Dendritic cell treated with granulocyte-macrophage colony-stimulating factor and Interleukin-4, amounts not matched to agents 40 ng/mL and 50 ng/mL, for 4 days (primary cell): ENCODE results near the gene MRPS14.
A peak's percentile ranks its signal among the peaks of the same experiment; 100 is the strongest.

Experiments used
- H3K27ac Mint-ChIP-seq: one replicate; pipeline ENCODE4 v1.8.0; 2022; ENCODE audit warnings: mild to moderate bottlenecking, mixed read lengths
- H3K27me3 Mint-ChIP-seq: one replicate; pipeline ENCODE4 v1.8.0; 2022; ENCODE audit warnings: mild to moderate bottlenecking, mixed read lengths
- H3K36me3 Mint-ChIP-seq: one replicate; pipeline ENCODE4 v1.8.0; 2022; ENCODE audit warnings: low read depth, mixed read lengths
- H3K4me1 Mint-ChIP-seq: one replicate; pipeline ENCODE4 v1.8.0; 2022; ENCODE audit warnings: low read depth, mixed read lengths
- H3K4me3 Mint-ChIP-seq: one replicate; pipeline ENCODE4 v1.8.0; 2022; ENCODE audit warnings: mild to moderate bottlenecking, moderate library complexity, mixed read lengths
- H3K9me3 Mint-ChIP-seq: one replicate; pipeline ENCODE4 v1.8.0; 2022; ENCODE audit warnings: mixed read lengths
- intact Hi-C: fragments of 100-400 bp; cut with micrococcal nuclease; formaldehyde crosslinking; loops from one replicate; pipeline ENCODE4 v1.15.0; 2022

The MRPS14 gene

DNA sequence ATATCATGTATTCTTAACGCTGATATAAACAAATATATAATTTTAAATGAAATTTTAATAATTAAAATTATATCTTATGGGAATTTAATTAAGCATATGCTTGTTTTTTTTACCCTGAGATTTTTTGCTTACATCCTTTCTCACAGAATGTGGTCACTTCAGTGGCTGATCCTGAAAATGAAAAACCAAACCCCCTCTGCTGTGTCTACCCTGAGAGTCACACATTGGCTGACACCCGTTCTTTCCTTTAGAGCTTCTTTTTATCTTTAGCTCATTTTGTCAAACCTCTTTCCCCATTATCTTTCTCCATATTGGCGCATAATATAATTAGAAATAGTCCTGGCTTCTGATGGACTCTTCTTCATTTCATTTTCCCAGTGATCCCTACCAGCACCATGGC lies 34.2 kb downstream of the MRPS14 start:
- intact Hi-C loops, result no loop called here
- peaks cover 20% of the 10 kb centered on the region for H3K36me3 Mint-ChIP-seq
- no peaks in the 10 kb centered on the region for H3K9me3 Mint-ChIP-seq
- H3K27me3 Mint-ChIP-seq, result no peaks in the 10 kb centered on the region
- H3K4me3 Mint-ChIP-seq, result no peak overlapping the region
- H3K4me1 Mint-ChIP-seq, result no peaks in the 10 kb centered on the region
- peak overlapping the region; percentile 78 for H3K27ac Mint-ChIP-seq

DNA sequence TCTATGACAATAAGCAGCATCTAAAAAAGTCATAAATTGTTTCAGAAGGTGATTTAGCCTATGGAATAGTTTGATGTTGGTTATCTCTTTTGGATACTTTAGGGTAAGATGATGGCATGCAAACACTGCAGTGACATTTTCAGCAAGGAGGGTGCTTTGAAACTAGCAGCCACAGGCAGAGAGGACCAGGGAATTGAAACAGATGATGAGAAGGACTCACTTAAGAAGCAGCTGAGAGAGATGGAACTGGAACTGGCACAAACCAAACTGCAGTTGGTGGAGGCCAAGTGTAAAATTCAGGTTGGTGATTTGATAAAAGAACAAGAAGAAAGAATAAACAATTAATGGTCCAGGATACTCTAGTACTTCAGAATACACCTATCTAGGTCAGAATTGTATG lies 34.7 kb downstream of the MRPS14 start:
- Mint-ChIP-seq H3K9me3 (no peaks in the 10 kb centered on the region), H3K4me1 (no peaks in the 10 kb centered on the region), H3K4me3 (no peak overlapping the region)

DNA sequence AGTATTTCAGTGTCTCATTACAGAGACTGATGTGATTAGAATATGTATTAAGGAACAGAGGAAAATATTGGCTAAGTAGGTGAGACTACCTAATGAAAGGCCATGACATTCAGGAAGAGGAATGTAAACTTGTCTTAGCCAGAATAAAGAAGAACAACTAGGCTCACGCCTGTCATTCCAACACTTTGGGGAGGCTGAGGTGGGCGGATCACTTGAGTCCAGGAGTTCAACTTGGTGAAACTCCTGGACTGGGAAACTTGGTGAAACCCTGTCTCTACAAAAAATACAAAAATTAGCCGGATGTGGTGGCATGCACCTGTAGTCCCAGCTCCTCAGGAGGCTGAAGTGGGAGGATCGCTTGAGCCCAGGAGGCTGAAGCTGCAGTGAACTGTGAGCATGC lies 38.3 kb downstream of the MRPS14 start:
- intact Hi-C loops, result no loop called here

More for the DNA sequence above, 34.7 kb downstream of the MRPS14 start:
- Mint-ChIP-seq H3K27ac (no peak overlapping the region), H3K27me3 (no peaks in the 10 kb centered on the region), H3K36me3 (peaks cover 20% of the 10 kb centered on the region)
- intact Hi-C loops, result no loop called here

DNA sequence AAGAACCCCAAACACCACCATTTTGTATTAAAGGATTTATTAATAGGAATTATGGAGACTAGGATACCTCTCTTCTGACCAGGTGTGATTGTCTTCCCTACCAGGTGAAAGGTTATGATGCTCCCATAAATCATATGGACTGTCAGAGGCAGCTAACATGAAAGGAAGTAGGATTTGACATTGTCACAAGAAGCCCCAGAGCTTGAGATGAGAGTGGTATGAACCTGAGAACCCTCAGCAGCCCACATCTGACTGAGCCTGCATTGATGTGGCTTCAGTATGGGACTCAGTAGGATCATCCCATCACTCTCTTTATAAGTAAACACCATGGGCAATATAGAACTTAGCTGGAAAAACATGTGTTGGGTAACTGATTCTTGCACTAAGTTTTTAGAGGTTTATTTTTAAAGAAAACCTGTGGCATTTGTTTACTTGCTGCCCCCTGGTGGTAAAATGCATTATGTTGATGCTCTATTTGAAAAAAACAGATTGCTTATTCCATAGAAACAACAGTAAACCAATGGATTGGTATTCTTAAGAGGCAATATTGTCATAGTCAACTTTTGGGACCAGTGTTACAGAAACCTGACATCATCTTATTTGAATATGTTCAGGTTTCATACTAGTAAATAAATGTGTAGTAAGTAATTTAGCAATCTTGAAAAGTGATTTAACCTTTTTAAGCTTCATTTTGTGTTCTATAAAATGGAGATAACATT lies 40.1 kb downstream of the MRPS14 start:
- Mint-ChIP-seq H3K36me3 (peaks cover 17% of the 10 kb centered on the region), H3K4me1 (peaks cover 6% of the 10 kb centered on the region), H3K4me3 (no peak overlapping the region), H3K27ac (no peak overlapping the region), H3K27me3 (no peaks in the 10 kb centered on the region), H3K9me3 (no peaks in the 10 kb centered on the region)
- intact Hi-C loops, result loop anchor here (1.0 kb wide), 1 partner anchor 213 kb away; no protein-coding TSS in a partner anchor

More for the DNA sequence above, 38.3 kb downstream of the MRPS14 start:
- Mint-ChIP-seq H3K4me3 (no peak overlapping the region), H3K4me1 (peaks cover 6% of the 10 kb centered on the region), H3K9me3 (no peaks in the 10 kb centered on the region), H3K27ac (no peak overlapping the region), H3K27me3 (no peaks in the 10 kb centered on the region), H3K36me3 (peaks cover 29% of the 10 kb centered on the region)

DNA sequence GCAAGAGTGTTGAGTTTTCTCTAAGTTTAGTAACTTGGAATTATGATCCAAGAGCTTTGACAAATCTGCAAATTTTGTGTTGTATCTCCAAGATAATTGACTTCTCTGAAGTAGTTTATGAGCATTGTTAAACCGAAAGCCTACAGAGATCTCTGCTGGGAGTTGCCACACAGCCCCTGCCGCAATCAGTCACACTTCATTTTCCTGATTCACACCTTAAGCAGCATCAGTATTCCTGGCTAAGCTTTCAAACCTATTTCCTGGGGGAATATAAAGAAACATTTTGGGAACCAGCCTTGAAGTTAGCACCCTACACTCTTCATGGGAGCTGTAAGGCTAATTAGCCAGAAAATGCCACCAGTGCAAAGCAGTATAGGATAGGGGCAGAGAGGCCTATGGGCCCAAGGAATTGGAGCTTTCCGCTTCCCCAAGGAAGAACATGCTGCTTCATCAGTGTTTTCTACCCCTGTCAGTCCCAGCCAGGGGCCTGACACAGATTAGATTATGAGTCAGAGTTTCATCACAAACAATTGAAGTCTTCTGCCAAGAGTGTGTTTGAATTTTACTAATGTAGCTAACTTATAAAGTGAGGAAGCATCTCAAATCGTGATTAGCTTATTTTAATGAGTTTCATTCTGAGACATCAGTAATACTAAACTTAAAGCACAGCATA lies 46.7 kb downstream of the MRPS14 start:
- no peaks in the 10 kb centered on the region for H3K27me3 Mint-ChIP-seq
- H3K4me1 Mint-ChIP-seq, result peaks cover 16% of the 10 kb centered on the region
- no peaks in the 10 kb centered on the region for H3K9me3 Mint-ChIP-seq
- H3K36me3 Mint-ChIP-seq, result peaks cover 6% of the 10 kb centered on the region
- no peak overlapping the region for H3K27ac Mint-ChIP-seq
- H3K4me3 Mint-ChIP-seq, result no peak overlapping the region
- intact Hi-C loops, result no loop called here

DNA sequence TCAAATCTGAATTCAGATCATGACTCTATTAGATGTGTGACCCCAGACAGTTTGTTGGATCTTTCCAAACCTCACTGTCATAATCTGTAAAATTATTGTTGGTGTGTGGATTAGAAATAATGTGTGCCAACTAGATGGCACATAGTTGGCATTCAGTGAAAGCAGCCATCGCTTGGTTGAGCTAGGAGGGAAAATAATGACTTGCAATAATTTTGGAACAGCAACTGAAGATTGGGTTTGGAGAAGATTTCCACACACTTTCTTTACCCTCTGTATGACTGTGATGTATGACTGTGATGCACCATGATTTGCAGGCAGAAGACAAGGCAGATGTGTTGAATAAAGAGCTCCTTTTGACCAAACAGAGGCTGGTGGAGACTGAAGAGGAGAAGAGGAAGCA lies 47.5 kb downstream of the MRPS14 start:
- intact Hi-C loops, result no loop called here
- H3K9me3 Mint-ChIP-seq, result no peaks in the 10 kb centered on the region
- peaks cover 20% of the 10 kb centered on the region for H3K4me1 Mint-ChIP-seq
- H3K27me3 Mint-ChIP-seq, result no peaks in the 10 kb centered on the region
- no peak overlapping the region for H3K4me3 Mint-ChIP-seq
- H3K36me3 Mint-ChIP-seq, result peaks cover 6% of the 10 kb centered on the region
- H3K27ac Mint-ChIP-seq, result no peak overlapping the region

DNA sequence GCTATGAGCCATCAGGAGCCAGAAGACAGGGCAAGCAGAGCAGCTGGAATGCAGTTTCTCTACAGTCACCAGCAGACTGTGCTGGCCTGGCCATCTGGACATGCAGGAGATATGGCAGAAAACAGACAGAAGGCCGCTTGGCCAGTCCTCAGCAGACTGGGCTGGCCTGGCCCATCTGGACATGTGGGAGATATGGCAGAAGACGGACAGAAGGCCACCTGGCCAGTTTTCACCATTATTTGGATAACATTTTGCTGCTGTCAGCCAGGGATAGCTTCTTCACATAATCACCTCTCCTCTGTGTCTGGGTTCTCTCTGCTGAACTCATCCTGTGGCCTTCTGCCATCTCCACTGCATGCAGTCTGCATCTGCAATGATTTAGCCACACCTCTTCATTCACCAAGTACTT lies 48.5 kb downstream of the MRPS14 start:
- peaks cover 15% of the 10 kb centered on the region for H3K4me1 Mint-ChIP-seq
- no peak overlapping the region for H3K4me3 Mint-ChIP-seq
- no peaks in the 10 kb centered on the region for H3K9me3 Mint-ChIP-seq
- peaks cover 6% of the 10 kb centered on the region for H3K36me3 Mint-ChIP-seq
- intact Hi-C loops, result no loop called here
- H3K27ac Mint-ChIP-seq, result no peak overlapping the region
- H3K27me3 Mint-ChIP-seq, result no peaks in the 10 kb centered on the region

DNA sequence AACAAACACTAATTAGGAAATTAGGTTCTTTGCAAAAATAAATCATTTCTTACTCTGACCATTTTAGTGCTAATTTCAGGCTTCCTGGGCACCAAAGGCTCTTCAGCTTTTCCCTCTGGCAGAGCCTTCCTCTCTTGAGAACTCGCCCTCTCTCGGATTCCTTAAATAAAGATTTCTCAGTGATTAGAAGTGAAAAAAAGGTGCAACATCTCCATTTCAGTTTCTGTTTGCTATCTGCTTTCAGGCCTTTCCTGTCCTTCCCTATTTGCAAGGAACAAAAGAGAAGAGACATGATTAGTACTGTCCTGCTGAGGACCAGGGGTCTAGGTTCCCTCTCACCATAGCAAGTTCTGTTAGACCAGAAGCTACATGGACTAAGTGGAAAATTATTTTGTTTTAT lies 51.3 kb downstream of the MRPS14 start:
- H3K9me3 Mint-ChIP-seq, result no peaks in the 10 kb centered on the region
- peaks cover 6% of the 10 kb centered on the region for H3K36me3 Mint-ChIP-seq
- H3K4me1 Mint-ChIP-seq, result peaks cover 23% of the 10 kb centered on the region
- no peaks in the 10 kb centered on the region for H3K27me3 Mint-ChIP-seq
- peak overlapping the region; percentile 81 for H3K27ac Mint-ChIP-seq
- intact Hi-C loops, result no loop called here
- H3K4me3 Mint-ChIP-seq, result no peak overlapping the region

DNA sequence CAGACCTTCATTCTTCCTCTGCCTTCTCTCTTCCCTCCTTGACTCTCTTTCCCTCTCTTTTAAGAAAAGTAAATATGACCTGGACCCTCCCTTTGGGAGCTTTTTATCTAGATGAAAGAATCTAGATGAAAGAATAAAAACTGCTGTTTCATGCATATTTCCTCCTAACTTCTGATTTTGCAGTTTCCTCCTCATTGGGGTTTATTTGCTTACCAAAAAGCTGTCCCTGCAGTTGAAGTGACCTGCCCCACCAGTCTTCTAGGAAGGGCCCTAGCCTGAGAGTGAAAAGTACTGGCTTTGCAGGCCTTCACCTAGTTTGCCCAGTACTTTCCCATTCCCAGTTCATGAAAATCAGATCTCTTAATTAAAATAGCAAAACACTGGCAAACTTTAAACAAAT lies 51.8 kb downstream of the MRPS14 start:
- H3K9me3 Mint-ChIP-seq, result no peaks in the 10 kb centered on the region
- H3K36me3 Mint-ChIP-seq, result peaks cover 6% of the 10 kb centered on the region
- peaks cover 25% of the 10 kb centered on the region for H3K4me1 Mint-ChIP-seq
- intact Hi-C loops, result no loop called here
- peak overlapping the region; percentile 81 for H3K27ac Mint-ChIP-seq
- no peak overlapping the region for H3K4me3 Mint-ChIP-seq
- no peaks in the 10 kb centered on the region for H3K27me3 Mint-ChIP-seq

DNA sequence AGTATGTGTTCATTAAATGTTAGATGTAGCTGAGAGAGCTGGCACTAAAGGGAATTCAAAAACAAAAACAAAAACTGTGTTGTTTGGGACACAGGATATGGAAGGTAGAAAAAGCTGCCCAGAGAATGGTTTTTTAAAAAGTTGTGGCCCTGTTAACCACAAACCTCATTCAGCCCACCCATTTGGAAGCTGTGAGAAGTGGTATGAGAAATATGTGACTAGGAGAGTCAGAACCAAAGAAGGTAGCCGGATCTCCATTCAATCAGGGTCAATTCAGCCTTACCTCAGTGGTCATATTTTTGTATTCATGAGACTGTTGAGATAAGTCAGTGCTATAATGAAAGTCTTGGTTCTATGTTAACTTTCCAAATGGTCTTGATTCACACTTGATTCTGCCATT lies 53.2 kb downstream of the MRPS14 start:
- no peak overlapping the region for H3K4me3 Mint-ChIP-seq

DNA sequence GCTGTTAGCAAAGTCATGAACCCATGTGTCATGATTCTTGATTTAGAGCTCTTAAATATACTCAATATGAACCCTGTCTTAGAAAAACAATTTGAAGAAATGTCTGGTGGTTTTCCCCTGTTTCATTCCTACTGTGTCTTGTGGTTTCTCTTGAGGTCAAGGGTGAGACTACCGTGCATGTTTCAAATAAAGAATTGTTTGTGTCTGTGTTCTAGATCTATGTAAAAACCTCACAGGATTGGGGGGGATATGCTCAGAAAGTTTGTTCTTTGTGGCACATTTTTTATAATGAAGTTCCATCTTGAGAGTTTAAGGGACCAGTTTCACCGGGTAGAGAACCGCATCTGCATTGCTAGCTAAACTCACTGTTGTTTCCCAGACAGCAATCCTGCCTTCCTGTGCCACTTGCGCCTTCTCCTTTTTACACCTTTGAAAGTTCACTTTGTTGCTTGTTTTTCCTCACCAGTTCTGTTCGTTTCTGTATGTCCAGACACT lies 54.4 kb downstream of the MRPS14 start:
- intact Hi-C loops, result loop anchor here (1.0 kb wide), 1 partner anchor 94 kb away; no protein-coding TSS in a partner anchor
- Mint-ChIP-seq H3K4me3 (no peak overlapping the region), H3K36me3 (no peaks in the 10 kb centered on the region), H3K4me1 (peaks cover 43% of the 10 kb centered on the region), H3K27me3 (no peaks in the 10 kb centered on the region), H3K9me3 (no peaks in the 10 kb centered on the region), H3K27ac (peak overlapping the region; percentile 79)

More for the DNA sequence above, 53.2 kb downstream of the MRPS14 start:
- H3K9me3 Mint-ChIP-seq, result no peaks in the 10 kb centered on the region
- no peaks in the 10 kb centered on the region for H3K36me3 Mint-ChIP-seq
- H3K27me3 Mint-ChIP-seq, result no peaks in the 10 kb centered on the region
- no peak overlapping the region for H3K27ac Mint-ChIP-seq
- peaks cover 33% of the 10 kb centered on the region for H3K4me1 Mint-ChIP-seq
- intact Hi-C loops, result no loop called here

DNA sequence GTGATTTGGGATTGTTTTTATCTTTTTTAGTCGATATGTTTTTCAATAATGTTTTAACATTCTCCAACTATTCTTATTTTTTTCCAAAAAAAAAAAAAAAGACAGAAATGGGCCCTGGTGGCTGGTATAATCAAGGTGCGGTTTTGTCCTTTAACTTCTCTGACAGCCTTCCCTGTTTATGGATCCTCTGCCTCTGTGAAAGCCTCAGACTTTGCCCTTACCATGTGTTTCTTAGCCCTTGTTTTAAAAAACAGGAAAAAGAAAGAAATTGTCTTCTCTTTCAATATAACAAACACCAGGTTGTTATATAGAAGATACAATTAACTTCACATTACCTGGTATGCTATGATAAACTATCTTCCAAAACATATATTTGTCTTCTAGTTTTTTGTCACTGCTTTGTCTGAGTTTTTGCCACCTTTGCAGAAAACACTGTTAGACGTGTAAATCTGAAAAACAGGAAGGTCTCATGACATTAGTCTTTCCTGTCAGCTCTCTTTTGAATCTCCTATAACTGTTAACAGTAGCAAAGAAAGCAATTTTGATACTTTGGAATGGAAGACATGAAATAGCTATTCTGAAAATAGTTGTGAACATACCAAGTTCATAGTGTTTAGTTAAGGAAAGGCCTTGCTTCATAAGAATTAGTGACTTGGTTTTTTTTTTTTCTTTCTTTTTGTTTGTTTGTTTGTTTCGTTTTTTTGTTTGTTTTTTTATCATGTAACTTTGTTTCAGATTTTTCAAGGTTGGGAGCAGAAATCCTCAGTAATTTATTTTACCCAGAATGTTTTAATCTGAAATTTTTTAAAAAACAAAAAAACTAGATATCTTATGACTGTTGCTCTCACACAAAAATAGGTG lies 55.1 kb downstream of the MRPS14 start:
- H3K4me3 Mint-ChIP-seq, result no peak overlapping the region
- no peaks in the 10 kb centered on the region for H3K27me3 Mint-ChIP-seq
- peaks cover 43% of the 10 kb centered on the region for H3K4me1 Mint-ChIP-seq

DNA sequence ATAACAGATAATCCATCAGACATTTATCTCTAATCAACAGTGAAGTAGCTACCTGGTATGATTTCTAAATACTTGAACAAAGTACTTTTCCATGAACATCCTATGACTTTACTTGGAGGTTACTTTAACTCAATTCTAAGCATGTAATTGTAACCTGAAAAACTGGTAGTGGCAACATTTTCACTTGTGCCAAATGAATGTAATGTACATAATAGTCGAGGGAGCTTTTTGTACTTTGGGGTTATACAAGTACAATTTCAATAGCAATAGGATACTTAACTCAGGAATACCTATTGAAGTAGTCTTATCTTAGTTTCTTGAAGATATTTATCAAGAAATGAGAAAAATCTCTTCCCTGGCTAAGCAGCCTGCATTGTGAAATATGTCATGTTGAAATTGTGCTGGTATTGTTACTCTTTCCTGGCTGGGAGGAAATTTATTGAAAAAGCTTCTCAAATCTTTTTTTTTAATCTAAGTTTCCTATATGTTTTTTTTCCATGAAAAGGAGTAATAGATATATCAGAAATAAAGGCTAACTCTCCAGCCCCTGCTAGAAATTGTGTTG lies 57.1 kb downstream of the MRPS14 start:
- no peaks in the 10 kb centered on the region for H3K36me3 Mint-ChIP-seq

More for the DNA sequence above, 55.1 kb downstream of the MRPS14 start:
- H3K9me3 Mint-ChIP-seq, result no peaks in the 10 kb centered on the region
- intact Hi-C loops, result loop anchor here (1.0 kb wide), 1 partner anchor 94 kb away; no protein-coding TSS in a partner anchor
- no peaks in the 10 kb centered on the region for H3K36me3 Mint-ChIP-seq
- H3K27ac Mint-ChIP-seq, result peak overlapping the region; percentile 79

More for the DNA sequence above, 57.1 kb downstream of the MRPS14 start:
- peaks cover 33% of the 10 kb centered on the region for H3K4me1 Mint-ChIP-seq
- H3K4me3 Mint-ChIP-seq, result no peak overlapping the region
- intact Hi-C loops, result no loop called here
- peak overlapping the region; percentile 77 for H3K27ac Mint-ChIP-seq
- no peaks in the 10 kb centered on the region for H3K9me3 Mint-ChIP-seq
- H3K27me3 Mint-ChIP-seq, result no peaks in the 10 kb centered on the region
